GM12878 (cell line): ENCODE data around the gene FGD5. TPM values are rescaled to one million over a fixed set of nuclear protein-coding genes. Genes with fewer than 3 reads are reported as not detected.

Experiments
- E4F1 ChIP-seq: fragments of 450-650 bp; IDR thresholded peaks from 2 replicates; pipeline ENCODE4 v1.6.1; 2018; ENCODE audit warnings: borderline replicate concordance, mild to moderate bottlenecking; ENCODE audit not compliant: partially characterized antibody
- FOXK2 ChIP-seq: fragments of 450-650 bp; IDR thresholded peaks from 2 replicates; pipeline ENCODE4 v1.6.1; 2017; ENCODE audit warnings: mild to moderate bottlenecking, moderate library complexity
- NFIC ChIP-seq: IDR thresholded peaks from 2 replicates; pipeline ENCODE4 v1.6.1; 2012; ENCODE audit warnings: low read depth, mild to moderate bottlenecking, inconsistent platforms, low read length, moderate library complexity
- PML ChIP-seq: IDR thresholded peaks from 2 replicates; pipeline ENCODE4 v1.6.1; 2012; ENCODE audit warnings: low read length, inconsistent platforms
- POLR2AphosphoS5 ChIP-seq: IDR thresholded peaks from 2 replicates; pipeline ENCODE4 v1.6.1; 2011; ENCODE audit warnings: mild to moderate bottlenecking, low read length, inconsistent platforms
- RAD21 ChIP-seq: IDR thresholded peaks from 2 replicates; pipeline ENCODE4 v1.6.1; 2011; ENCODE audit warnings: mild to moderate bottlenecking, low read depth, low read length, moderate library complexity; ENCODE audit not compliant: insufficient read depth
- RELA ChIP-seq: fragments of 450-650 bp; IDR thresholded peaks from 2 replicates; pipeline ENCODE4 v1.8.0; 2014; ENCODE audit warnings: borderline replicate concordance; ENCODE audit not compliant: partially characterized antibody
- RFX5 ChIP-seq: IDR thresholded peaks from 2 replicates; pipeline ENCODE4 v1.6.1; 2011; ENCODE audit warnings: low read depth, low read length, improper control_type of control experiment
- ZNF384 ChIP-seq: IDR thresholded peaks from 2 replicates; pipeline ENCODE4 v1.6.1; 2012; ENCODE audit warnings: low read depth, mild to moderate bottlenecking, low read length, improper control_type of control experiment, borderline replicate concordance
- polyA plus RNA-seq, 11 experiments: library from polyadenylated mRNA; depleted of rRNA in 4 of 11; unstranded in 6 of 11; stranded (reverse) in 5 of 11; fragments of >200 nt; fragmentation: Nextera tagmentation in 4 of 11; fragmentation: Illumina TruSeq in 1 of 11; extraction: Ambion mirVana in 4 of 11; extraction: Trizol in 1 of 11; gene quantifications; 1 replicate in 1 of 11; 2 replicates in 10 of 11; pipeline versions ENCODE4 v1.2.1 to v1.2.3, GENCODE V29; 2011 to 2016; ENCODE audit warnings: inconsistent platforms in 2 of 11, missing spikeins in 2 of 11, low read depth in 1 of 11
- total RNA-seq, 4 experiments: library from RNA; depleted of rRNA in 3 of 4; stranded (reverse); fragments of >200 nt in 3 of 4; fragmentation: Illumina TruSeq in 1 of 4; extraction: Trizol in 1 of 4; gene quantifications; 2 replicates each; pipeline versions ENCODE4 v1.2.1 to v1.2.3, GENCODE V29; 2013 to 2021
- TF ChIP-seq, protein P1 (sequence below): IDR thresholded peaks from 2 replicates; pipeline ENCODE4 v1.6.1; 2012; ENCODE audit warnings: improper control_type of control experiment, low read depth, low read length; ENCODE audit not compliant: insufficient replicate concordance

Gene FGD5
- total and polyA plus RNA-seq, 10 of the 15 experiments (the other 5 are each of a cell fraction or from before 2014, with no cell fraction given) = 0.03 to 0.13 (median 0.11) TPM; not detected in 3

- TF ChIP-seq ZNF384 (no peak), NFIC (no peak), RELA (no peak), RAD21 (no peak), PML (peak; percentile 79), E4F1 (no peak), POLR2AphosphoS5 (peak; percentile 80), RFX5 (no peak), FOXK2 (no peak)
- TF ChIP-seq, protein P1, sequence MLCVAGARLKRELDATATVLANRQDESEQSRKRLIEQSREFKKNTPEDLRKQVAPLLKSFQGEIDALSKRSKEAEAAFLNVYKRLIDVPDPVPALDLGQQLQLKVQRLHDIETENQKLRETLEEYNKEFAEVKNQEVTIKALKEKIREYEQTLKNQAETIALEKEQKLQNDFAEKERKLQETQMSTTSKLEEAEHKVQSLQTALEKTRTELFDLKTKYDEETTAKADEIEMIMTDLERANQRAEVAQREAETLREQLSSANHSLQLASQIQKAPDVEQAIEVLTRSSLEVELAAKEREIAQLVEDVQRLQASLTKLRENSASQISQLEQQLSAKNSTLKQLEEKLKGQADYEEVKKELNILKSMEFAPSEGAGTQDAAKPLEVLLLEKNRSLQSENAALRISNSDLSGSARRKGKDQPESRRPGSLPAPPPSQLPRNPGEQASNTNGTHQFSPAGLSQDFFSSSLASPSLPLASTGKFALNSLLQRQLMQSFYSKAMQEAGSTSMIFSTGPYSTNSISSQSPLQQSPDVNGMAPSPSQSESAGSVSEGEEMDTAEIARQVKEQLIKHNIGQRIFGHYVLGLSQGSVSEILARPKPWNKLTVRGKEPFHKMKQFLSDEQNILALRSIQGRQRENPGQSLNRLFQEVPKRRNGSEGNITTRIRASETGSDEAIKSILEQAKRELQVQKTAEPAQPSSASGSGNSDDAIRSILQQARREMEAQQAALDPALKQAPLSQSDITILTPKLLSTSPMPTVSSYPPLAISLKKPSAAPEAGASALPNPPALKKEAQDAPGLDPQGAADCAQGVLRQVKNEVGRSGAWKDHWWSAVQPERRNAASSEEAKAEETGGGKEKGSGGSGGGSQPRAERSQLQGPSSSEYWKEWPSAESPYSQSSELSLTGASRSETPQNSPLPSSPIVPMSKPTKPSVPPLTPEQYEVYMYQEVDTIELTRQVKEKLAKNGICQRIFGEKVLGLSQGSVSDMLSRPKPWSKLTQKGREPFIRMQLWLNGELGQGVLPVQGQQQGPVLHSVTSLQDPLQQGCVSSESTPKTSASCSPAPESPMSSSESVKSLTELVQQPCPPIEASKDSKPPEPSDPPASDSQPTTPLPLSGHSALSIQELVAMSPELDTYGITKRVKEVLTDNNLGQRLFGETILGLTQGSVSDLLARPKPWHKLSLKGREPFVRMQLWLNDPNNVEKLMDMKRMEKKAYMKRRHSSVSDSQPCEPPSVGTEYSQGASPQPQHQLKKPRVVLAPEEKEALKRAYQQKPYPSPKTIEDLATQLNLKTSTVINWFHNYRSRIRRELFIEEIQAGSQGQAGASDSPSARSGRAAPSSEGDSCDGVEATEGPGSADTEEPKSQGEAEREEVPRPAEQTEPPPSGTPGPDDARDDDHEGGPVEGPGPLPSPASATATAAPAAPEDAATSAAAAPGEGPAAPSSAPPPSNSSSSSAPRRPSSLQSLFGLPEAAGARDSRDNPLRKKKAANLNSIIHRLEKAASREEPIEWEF = no peak
Observed at GRCh38 chr3:14947100-14947885, 128.5 kb downstream of the FGD5 start, which contains the start of gene NR2C2 (continued).
